Keratinocyte (primary cell): ENCODE data around the gene DACH1.

Experiments used
- EZH2 ChIP-seq: IDR thresholded peaks from one replicate; pipeline ENCODE4 v1.6.1; 2012; ENCODE audit warnings: inconsistent platforms, mild to moderate bottlenecking, low read length, moderate library complexity
- TF ChIP-seq, protein P1 (sequence below), 3 experiments: IDR thresholded peaks in 1 of 3; conservative IDR thresholded peaks in 1 of 3; optimal IDR thresholded peaks in 1 of 3; 2 replicates in 2 of 3; 3 replicates in 1 of 3; pipeline versions ENCODE3 to v1.5.1; 2011; ENCODE audit warnings: low read length in 3 of 3, mild to moderate bottlenecking in 3 of 3, moderate library complexity in 2 of 3, control low read depth in 1 of 3, inconsistent platforms in 1 of 3; ENCODE audit not compliant: insufficient read depth in 2 of 3; ENCODE audit errors: extremely low read depth in 1 of 3

- TF ChIP-seq, protein P1, sequence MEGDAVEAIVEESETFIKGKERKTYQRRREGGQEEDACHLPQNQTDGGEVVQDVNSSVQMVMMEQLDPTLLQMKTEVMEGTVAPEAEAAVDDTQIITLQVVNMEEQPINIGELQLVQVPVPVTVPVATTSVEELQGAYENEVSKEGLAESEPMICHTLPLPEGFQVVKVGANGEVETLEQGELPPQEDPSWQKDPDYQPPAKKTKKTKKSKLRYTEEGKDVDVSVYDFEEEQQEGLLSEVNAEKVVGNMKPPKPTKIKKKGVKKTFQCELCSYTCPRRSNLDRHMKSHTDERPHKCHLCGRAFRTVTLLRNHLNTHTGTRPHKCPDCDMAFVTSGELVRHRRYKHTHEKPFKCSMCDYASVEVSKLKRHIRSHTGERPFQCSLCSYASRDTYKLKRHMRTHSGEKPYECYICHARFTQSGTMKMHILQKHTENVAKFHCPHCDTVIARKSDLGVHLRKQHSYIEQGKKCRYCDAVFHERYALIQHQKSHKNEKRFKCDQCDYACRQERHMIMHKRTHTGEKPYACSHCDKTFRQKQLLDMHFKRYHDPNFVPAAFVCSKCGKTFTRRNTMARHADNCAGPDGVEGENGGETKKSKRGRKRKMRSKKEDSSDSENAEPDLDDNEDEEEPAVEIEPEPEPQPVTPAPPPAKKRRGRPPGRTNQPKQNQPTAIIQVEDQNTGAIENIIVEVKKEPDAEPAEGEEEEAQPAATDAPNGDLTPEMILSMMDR (optimal IDR thresholded peaks at IDR 0.05 in 1 of 3, IDR thresholded peaks at IDR 0.05 in 1 of 3, conservative IDR thresholded peaks at IDR 0.05 in 1 of 3; ENCODE audit: extremely low read depth in 1 of 3, insufficient read depth in 2 of 3, low read length in 3 of 3) = no peak
- TF ChIP-seq EZH2 = no peak
Observed at GRCh38 chr13:71489041-71489440, 378.0 kb downstream of the DACH1 start.
